K562 (cell line): ENCODE data around the gene ASPRV1. TPM values are rescaled to one million over a fixed set of nuclear protein-coding genes. Genes with fewer than 3 reads are reported as not detected.

Experiments used
- CBFA2T3 ChIP-seq: fragments of 450-650 bp; IDR thresholded peaks from 2 replicates; pipeline ENCODE4 v1.6.1; 2017
- CREB1 ChIP-seq, 2 experiments: sonication (generic) in 1 of 2; formaldehyde crosslinking in 1 of 2; IDR thresholded peaks; 2 replicates each; pipeline versions ENCODE4 v1.6.1 to v1.8.0; 2012 to 2022; ENCODE audit warnings: inconsistent platforms in 1 of 2, mild to moderate bottlenecking in 1 of 2, missing genetic modification reagents in 1 of 2, moderate library complexity in 1 of 2
- FOXP1 ChIP-seq: sonication (generic); formaldehyde crosslinking; IDR thresholded peaks from 2 replicates; pipeline ENCODE4 v1.8.0; 2022; ENCODE audit warnings: mild to moderate bottlenecking, missing genetic modification reagents
- GABPB1 ChIP-seq: sonication (generic); formaldehyde crosslinking; IDR thresholded peaks from 2 replicates; pipeline ENCODE4 v1.8.0; 2022; ENCODE audit warnings: mild to moderate bottlenecking, missing genetic modification reagents
- GMEB1 ChIP-seq: fragments of 250-450 bp; sonication (Bioruptor Pico); IDR thresholded peaks from 2 replicates; pipeline ENCODE4 v1.4.0; 2020; ENCODE audit warnings: mild to moderate bottlenecking
- HNRNPK ChIP-seq: fragments of 200-400 bp; formaldehyde crosslinking; IDR thresholded peaks from one replicate; pipeline ENCODE4 v1.6.1; 2018; ENCODE audit warnings: mild to moderate bottlenecking, low read depth, low read length; ENCODE audit not compliant: poor library complexity, severe bottlenecking
- JUN ChIP-seq, 2 experiments: sonication (generic) in 1 of 2; formaldehyde crosslinking in 1 of 2; IDR thresholded peaks; 2 replicates each; pipeline versions ENCODE4 v1.6.1 to v1.8.0; 2012 to 2022; ENCODE audit warnings: borderline replicate concordance in 2 of 2, mild to moderate bottlenecking in 2 of 2, improper control_type of control experiment in 1 of 2, low read depth in 1 of 2, low read length in 1 of 2, missing genetic modification reagents in 1 of 2
- JUNB ChIP-seq: fragments of 450-650 bp; formaldehyde crosslinking; conservative IDR thresholded peaks from 2 replicates; pipeline ENCODE4 v1.4.0; 2020; ENCODE audit warnings: mild to moderate bottlenecking
- MXD1 ChIP-seq: fragments of 250-450 bp; sonication (Bioruptor Pico); IDR thresholded peaks from 2 replicates; pipeline ENCODE4 v1.8.0; 2021; ENCODE audit warnings: borderline replicate concordance, mild to moderate bottlenecking, moderate library complexity; ENCODE audit not compliant: poor library complexity, severe bottlenecking
- MXI1 ChIP-seq: IDR thresholded peaks from 2 replicates; pipeline ENCODE4 v1.6.1; 2011; ENCODE audit warnings: low read depth, mild to moderate bottlenecking, improper control_type of control experiment, low read length
- NR4A1 ChIP-seq, 2 experiments: fragments of 250-450 bp in 1 of 2; fragments of 450-650 bp in 1 of 2; sonication (Bioruptor Pico) in 1 of 2; IDR thresholded peaks; 2 replicates each; pipeline versions ENCODE4 v1.4.0 to v1.6.1; 2016 to 2020; ENCODE audit warnings: mild to moderate bottlenecking in 2 of 2, missing compliant biosample characterization in 1 of 2, missing genetic modification characterization in 1 of 2, moderate library complexity in 1 of 2
- RAD51 ChIP-seq: fragments of 450-650 bp; IDR thresholded peaks from 2 replicates; pipeline ENCODE4 v1.7.1; 2016; ENCODE audit warnings: low read depth, mild to moderate bottlenecking, borderline replicate concordance
- RUNX1 ChIP-seq: sonication (generic); IDR thresholded peaks from 2 replicates; pipeline ENCODE4 v1.6.1; 2016; ENCODE audit warnings: antibody characterized with exemption, low read depth
- SIRT6 ChIP-seq: IDR thresholded peaks from one replicate; pipeline ENCODE4 v1.6.1; 2012; ENCODE audit warnings: low read depth, mild to moderate bottlenecking, control low read depth, inconsistent platforms, low read length, moderate library complexity
- SRF ChIP-seq, 2 experiments: fragments of 250-450, 450-650 bp in 1 of 2; sonication (Bioruptor Pico) in 1 of 2; sonication (generic) in 1 of 2; formaldehyde crosslinking; IDR thresholded peaks; 2 replicates each; pipeline versions ENCODE4 v1.5.0 to v1.5.1; 2020 to 2022; ENCODE audit warnings: mild to moderate bottlenecking in 1 of 2, missing genetic modification reagents in 1 of 2
- ZBTB49 ChIP-seq: sonication (generic); formaldehyde crosslinking; IDR thresholded peaks from 2 replicates; pipeline ENCODE4 v1.8.0; 2022; ENCODE audit warnings: missing genetic modification reagents, mild to moderate bottlenecking, borderline replicate concordance
- ZNF263 ChIP-seq: sonication (generic); formaldehyde crosslinking; IDR thresholded peaks from 2 replicates; pipeline ENCODE4 v1.8.0; 2022; ENCODE audit warnings: mild to moderate bottlenecking, missing genetic modification reagents, borderline replicate concordance
- ZNF408 ChIP-seq: fragments of 250-450 bp; sonication (Bioruptor Pico); IDR thresholded peaks from 2 replicates; pipeline ENCODE4 v1.4.0; 2020; ENCODE audit warnings: low read depth, mild to moderate bottlenecking, moderate library complexity
- ZNF41 ChIP-seq: fragments of 250-450 bp; sonication (Bioruptor Pico); conservative IDR thresholded peaks from 2 replicates; pipeline ENCODE4 v1.4.0; 2020; ENCODE audit warnings: mild to moderate bottlenecking
- ZNF707 ChIP-seq: fragments of 250-450 bp; sonication (Bioruptor Pico); conservative IDR thresholded peaks from 2 replicates; pipeline ENCODE4 v1.8.0; 2022; ENCODE audit warnings: inconsistent platforms, mild to moderate bottlenecking, moderate library complexity
- ZNF778 ChIP-seq: fragments of 450-650 bp; formaldehyde crosslinking; IDR thresholded peaks from 2 replicates; pipeline ENCODE4 v1.4.0; 2020; ENCODE audit warnings: mild to moderate bottlenecking, moderate library complexity
- ZNF830 ChIP-seq: fragments of 250-450 bp; sonication (Bioruptor Pico); IDR thresholded peaks from 2 replicates; pipeline ENCODE4 v1.5.0; 2021; ENCODE audit warnings: mild to moderate bottlenecking
- ZSCAN29 ChIP-seq: fragments of 450-650 bp; IDR thresholded peaks from 2 replicates; pipeline ENCODE4 v1.6.1; 2017
- ZZZ3 ChIP-seq: fragments of 450-650 bp; IDR thresholded peaks from 2 replicates; pipeline ENCODE4 v1.6.1; 2016; ENCODE audit warnings: antibody characterized with exemption, mild to moderate bottlenecking, moderate library complexity
- polyA plus RNA-seq, 8 experiments: library from polyadenylated mRNA; depleted of rRNA in 4 of 8; stranded (reverse) in 5 of 8; unstranded in 3 of 8; fragments of >200 nt; fragmentation: Nextera tagmentation in 2 of 8; fragmentation: Illumina TruSeq in 1 of 8; extraction: Ambion mirVana in 2 of 8; extraction: Trizol in 1 of 8; gene quantifications; 2 replicates each; pipeline versions ENCODE4 v1.2.1 to v1.2.3, GENCODE V29; 2011 to 2014; ENCODE audit warnings: inconsistent platforms in 1 of 8, missing spikeins in 1 of 8
- total RNA-seq, 7 experiments: library from RNA; depleted of rRNA in 6 of 7; stranded (reverse); fragments of >200 nt in 6 of 7; fragmentation: Illumina TruSeq in 2 of 7; extraction: Trizol in 2 of 7; gene quantifications; 2 replicates each; pipeline versions ENCODE4 v1.2.1 to v1.2.3, GENCODE V29; 2011 to 2021; ENCODE audit warnings: low replicate concordance in 1 of 7

The ASPRV1 gene
- total and polyA plus RNA-seq, 9 of the 15 experiments (the other 6 are each of a cell fraction or from before 2014, with no cell fraction given) = 0.17 to 0.72 (median 0.47) TPM; not detected in 1

- TF ChIP-seq CREB1 (IDR thresholded peaks at IDR 0.05) = no peak
- no peak for TF ChIP-seq CREB1 (CRISPR knock-in tag; IDR thresholded peaks at IDR 0.05)
- TF ChIP-seq CBFA2T3 = peak; percentile 73
- TF ChIP-seq HNRNPK = no peak
- TF ChIP-seq ZNF830 (CRISPR knock-in tag) = no peak; the same call in 1 of the 2 replicates
- TF ChIP-seq JUN (IDR thresholded peaks at IDR 0.05; ENCODE audit: borderline replicate concordance, low read depth, low read length) = peak; percentile 86; the same call in 1 of the 2 replicates
- TF ChIP-seq JUN (CRISPR knock-in tag; IDR thresholded peaks at IDR 0.05; ENCODE audit: borderline replicate concordance) = no peak
- no peak for TF ChIP-seq ZSCAN29
- no peak for TF ChIP-seq ZZZ3
- TF ChIP-seq NR4A1 (CRISPR knock-in tag; IDR thresholded peaks at IDR 0.05) = no peak
- 0 out of 2 replicates have a peak, but pooled peaks have one; percentile 24 for TF ChIP-seq NR4A1 (tag; IDR thresholded peaks at IDR 0.05)
- no peak for TF ChIP-seq GABPB1
- no peak for TF ChIP-seq ZBTB49 (CRISPR knock-in tag)
- no peak for TF ChIP-seq ZNF707 (CRISPR knock-in tag)
- TF ChIP-seq FOXP1 (CRISPR knock-in tag) = no peak
- peak; percentile 88 for TF ChIP-seq ZNF263 (CRISPR knock-in tag)
- TF ChIP-seq RUNX1 = no peak
- TF ChIP-seq SRF (CRISPR knock-in tag; IDR thresholded peaks at IDR 0.05) = no peak
- no peak for TF ChIP-seq ZNF41
- no peak for TF ChIP-seq RAD51
- no peak for TF ChIP-seq ZNF778 (CRISPR knock-in tag)
- TF ChIP-seq SIRT6 = no peak
- no peak for TF ChIP-seq ZNF408 (CRISPR knock-in tag)
- TF ChIP-seq MXD1 (CRISPR knock-in tag) = no peak
- no peak for TF ChIP-seq GMEB1 (CRISPR knock-in tag)
- TF ChIP-seq MXI1 = no peak
- TF ChIP-seq JUNB = no peak
Measured at GRCh38 chr2:69997015-69997830, 35.8 kb upstream of the ASPRV1 start (continued).
